Measurements from ENCODE around the gene AMZ1. TPM values are rescaled to one million over a fixed set of nuclear protein-coding genes. Genes with fewer than 3 reads are reported as not detected.
"Not testable (repeated sequence)": the region's sequence is repeated elsewhere in the genome, so short reads cannot be mapped to it uniquely, and the experiment has no call there.

AMZ1 gene
- total RNA-seq, 1 donor = 2.5 TPM

- peaks cover 6% of the 10 kb centered on the region for H4K20me1 ChIP-seq (ENCODE audit: insufficient read depth, low read length)
- peak; percentile 64 for DNase-seq (ENCODE audit: insufficient read length, low spot score, missing footprints)
- no peaks in the 10 kb centered on the region for H3K27me3 ChIP-seq (ENCODE audit: insufficient read depth, low read length)
- no peak overlapping the region for H3K4me2 ChIP-seq (ENCODE audit: insufficient read depth, low read length)
- H3K4me1 ChIP-seq (ENCODE audit: insufficient read depth, low read length) = peaks cover 5% of the 10 kb centered on the region
- TF ChIP-seq, protein P1, sequence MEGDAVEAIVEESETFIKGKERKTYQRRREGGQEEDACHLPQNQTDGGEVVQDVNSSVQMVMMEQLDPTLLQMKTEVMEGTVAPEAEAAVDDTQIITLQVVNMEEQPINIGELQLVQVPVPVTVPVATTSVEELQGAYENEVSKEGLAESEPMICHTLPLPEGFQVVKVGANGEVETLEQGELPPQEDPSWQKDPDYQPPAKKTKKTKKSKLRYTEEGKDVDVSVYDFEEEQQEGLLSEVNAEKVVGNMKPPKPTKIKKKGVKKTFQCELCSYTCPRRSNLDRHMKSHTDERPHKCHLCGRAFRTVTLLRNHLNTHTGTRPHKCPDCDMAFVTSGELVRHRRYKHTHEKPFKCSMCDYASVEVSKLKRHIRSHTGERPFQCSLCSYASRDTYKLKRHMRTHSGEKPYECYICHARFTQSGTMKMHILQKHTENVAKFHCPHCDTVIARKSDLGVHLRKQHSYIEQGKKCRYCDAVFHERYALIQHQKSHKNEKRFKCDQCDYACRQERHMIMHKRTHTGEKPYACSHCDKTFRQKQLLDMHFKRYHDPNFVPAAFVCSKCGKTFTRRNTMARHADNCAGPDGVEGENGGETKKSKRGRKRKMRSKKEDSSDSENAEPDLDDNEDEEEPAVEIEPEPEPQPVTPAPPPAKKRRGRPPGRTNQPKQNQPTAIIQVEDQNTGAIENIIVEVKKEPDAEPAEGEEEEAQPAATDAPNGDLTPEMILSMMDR (IDR thresholded peaks at IDR 0.05; ENCODE audit: extremely low read depth, low read depth, low read length) = no peak
- H3K27ac ChIP-seq (ENCODE audit: low read depth, low read length) = no peak overlapping the region
- H3K36me3 ChIP-seq (ENCODE audit: insufficient read depth, low read length) = peaks cover 4% of the 10 kb centered on the region
- H2AFZ ChIP-seq (ENCODE audit: low read length) = no peak overlapping the region
- H3K4me3 ChIP-seq (ENCODE audit: insufficient read depth, low read length) = no peak overlapping the region
- peaks cover 68% of the 10 kb centered on the region for H3K79me2 ChIP-seq (ENCODE audit: insufficient read depth, low read length)
- H3K9me3 ChIP-seq (ENCODE audit: low read depth, low read length) = no peaks in the 10 kb centered on the region
These were observed 50.0 kb downstream of the AMZ1 start for GRCh38 chr7:2737771-2738540.

GRCh38 chr7:2738766-2739549, 51.0 kb downstream of the AMZ1 start:
- H3K9me3 ChIP-seq (ENCODE audit: low read depth, low read length) = no peaks in the 10 kb centered on the region
- no peak overlapping the region for H3K27ac ChIP-seq (ENCODE audit: low read depth, low read length)
- TF ChIP-seq, protein P1 (IDR thresholded peaks at IDR 0.05; ENCODE audit: extremely low read depth, low read depth, low read length) = no peak
- H3K79me2 ChIP-seq (ENCODE audit: insufficient read depth, low read length) = peaks cover 71% of the 10 kb centered on the region
- H3K27me3 ChIP-seq (ENCODE audit: insufficient read depth, low read length) = no peaks in the 10 kb centered on the region
- H3K4me3 ChIP-seq (ENCODE audit: insufficient read depth, low read length) = no peak overlapping the region
- peaks cover 6% of the 10 kb centered on the region for H4K20me1 ChIP-seq (ENCODE audit: insufficient read depth, low read length)
- no peaks in the 10 kb centered on the region for H3K36me3 ChIP-seq (ENCODE audit: insufficient read depth, low read length)
- H3K4me2 ChIP-seq (ENCODE audit: insufficient read depth, low read length) = no peak overlapping the region
- no peak for DNase-seq (ENCODE audit: insufficient read length, low spot score, missing footprints)
- no peaks in the 10 kb centered on the region for H3K4me1 ChIP-seq (ENCODE audit: insufficient read depth, low read length)
- no peak overlapping the region for H2AFZ ChIP-seq (ENCODE audit: low read length)

DNA sequence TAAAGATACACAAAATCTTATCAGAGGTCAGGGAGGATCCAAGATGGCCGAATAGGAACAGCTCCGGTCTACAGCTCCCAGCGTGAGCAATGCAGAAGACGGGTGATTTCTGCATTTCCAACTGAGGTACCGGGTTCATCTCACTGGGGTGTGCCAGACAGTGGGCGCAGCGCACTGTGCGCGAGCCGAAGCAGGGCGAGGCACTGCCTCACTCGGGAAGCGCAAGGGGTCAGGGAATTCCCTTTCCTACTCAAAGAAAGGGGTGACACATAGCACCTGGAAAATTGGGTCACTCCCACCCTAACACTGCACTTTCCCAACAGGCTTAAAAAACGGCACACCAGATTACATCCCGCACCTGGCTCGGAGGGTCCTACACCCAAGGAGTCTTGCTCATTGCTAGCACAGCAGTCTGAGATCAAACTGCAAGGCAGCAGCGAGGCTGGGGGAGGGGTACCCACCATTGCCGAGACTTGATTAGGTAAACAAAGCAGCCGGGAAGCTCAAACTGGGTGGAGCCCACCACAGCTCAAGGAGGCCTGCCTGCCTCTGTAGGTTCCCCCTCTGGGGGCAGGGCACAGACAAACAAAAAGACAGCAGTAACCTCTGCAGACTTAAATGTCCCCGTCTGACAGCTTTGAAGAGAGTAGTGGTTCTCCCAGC, 55.7 kb downstream of the AMZ1 start:
- H2AFZ ChIP-seq (ENCODE audit: low read length); DNase-seq (ENCODE audit: insufficient read length, low spot score, missing footprints); H3K4me3 ChIP-seq (ENCODE audit: insufficient read depth, low read length); H3K4me1 ChIP-seq (ENCODE audit: insufficient read depth, low read length); H4K20me1 ChIP-seq (ENCODE audit: insufficient read depth, low read length); H3K36me3 ChIP-seq (ENCODE audit: insufficient read depth, low read length); H3K4me2 ChIP-seq (ENCODE audit: insufficient read depth, low read length); H3K27me3 ChIP-seq (ENCODE audit: insufficient read depth, low read length); H3K27ac ChIP-seq (ENCODE audit: low read depth, low read length); H3K9me3 ChIP-seq (ENCODE audit: low read depth, low read length): not testable (repeated sequence)
- H3K79me2 ChIP-seq (ENCODE audit: insufficient read depth, low read length) = peaks cover 40% of the 10 kb centered on the region

DNA sequence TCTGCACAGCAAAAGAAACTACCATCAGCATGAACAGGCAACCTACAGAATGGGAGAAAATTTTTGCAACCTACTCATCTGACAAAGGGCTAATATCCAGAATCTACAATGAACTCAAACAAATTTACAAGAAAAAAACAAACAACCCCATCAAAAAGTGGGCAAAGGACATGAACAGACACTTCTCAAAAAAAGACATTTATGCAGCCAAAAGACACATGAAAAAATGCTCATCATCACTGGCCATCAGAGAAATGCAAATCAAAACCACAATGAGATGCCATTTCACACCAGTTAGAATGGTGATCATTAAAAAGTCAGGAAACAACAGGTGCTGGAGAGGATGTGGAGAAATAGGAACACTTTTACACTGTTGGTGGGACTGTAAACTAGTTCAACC, 60.7 kb downstream of the AMZ1 start:
- H3K4me1 ChIP-seq (ENCODE audit: insufficient read depth, low read length); DNase-seq (ENCODE audit: insufficient read length, low spot score, missing footprints); H3K36me3 ChIP-seq (ENCODE audit: insufficient read depth, low read length); H3K4me3 ChIP-seq (ENCODE audit: insufficient read depth, low read length); H3K4me2 ChIP-seq (ENCODE audit: insufficient read depth, low read length); H4K20me1 ChIP-seq (ENCODE audit: insufficient read depth, low read length); H3K27ac ChIP-seq (ENCODE audit: low read depth, low read length); H3K27me3 ChIP-seq (ENCODE audit: insufficient read depth, low read length); H2AFZ ChIP-seq (ENCODE audit: low read length); H3K9me3 ChIP-seq (ENCODE audit: low read depth, low read length): not testable (repeated sequence)
- H3K79me2 ChIP-seq (ENCODE audit: insufficient read depth, low read length) = peaks cover 41% of the 10 kb centered on the region

Measured in osteoblast (primary cell).